Parathyroid adenoma (tissue), 2 donors: Measurements from ENCODE around the gene AZI2.
A peak's percentile ranks its signal among the peaks of the same experiment; 100 is the strongest.

Experiments
- H2AFZ ChIP-seq: fragments of 300-600 bp; sonication (generic); one replicate; pipeline ENCODE4 v1.7.0; 2017; ENCODE audit warnings: antibody characterized with exemption, mild to moderate bottlenecking
- H3K27ac ChIP-seq: fragments of 300-600 bp; sonication (generic); one replicate; pipeline ENCODE4 v1.7.0; 2017
- H3K27me3 ChIP-seq: fragments of 300-600 bp; sonication (generic); one replicate; pipeline ENCODE4 v1.7.0; 2017; ENCODE audit warnings: low read length; ENCODE audit not compliant: control insufficient read depth, insufficient read depth
- H3K36me3 ChIP-seq: fragments of 300-600 bp; sonication (generic); one replicate; pipeline ENCODE4 v1.7.0; 2017; ENCODE audit warnings: low read length; ENCODE audit not compliant: control insufficient read depth, insufficient read depth
- H3K4me1 ChIP-seq: fragments of 300-600 bp; sonication (generic); one replicate; pipeline ENCODE4 v1.7.0; 2017; ENCODE audit warnings: control low read depth
- H3K4me2 ChIP-seq: fragments of 300-600 bp; sonication (generic); one replicate; pipeline ENCODE4 v1.7.0; 2017; ENCODE audit warnings: low read length
- H3K4me3 ChIP-seq: fragments of 300-600 bp; sonication (generic); one replicate; pipeline ENCODE4 v1.7.0; 2017; ENCODE audit warnings: low read depth, low read length
- H3K79me2 ChIP-seq: fragments of 300-600 bp; sonication (generic); one replicate; pipeline ENCODE4 v1.7.0; 2017; ENCODE audit warnings: control low read depth
- H3K9ac ChIP-seq: fragments of 300-600 bp; sonication (generic); one replicate; pipeline ENCODE4 v1.7.0; 2017; ENCODE audit warnings: mild to moderate bottlenecking
- H3K9me3 ChIP-seq: fragments of 300-600 bp; sonication (generic); one replicate; pipeline ENCODE4 v1.7.0; 2017; ENCODE audit warnings: low read length; ENCODE audit not compliant: control insufficient read depth
- TF ChIP-seq, protein P1 (sequence below): fragments of 300-600 bp; sonication (generic); IDR thresholded peaks from one replicate; pipeline ENCODE4 v1.7.0; 2017; ENCODE audit warnings: antibody characterized with exemption, mild to moderate bottlenecking
- donor health status: primary hyperparathyroidism.

Gene AZI2

DNA sequence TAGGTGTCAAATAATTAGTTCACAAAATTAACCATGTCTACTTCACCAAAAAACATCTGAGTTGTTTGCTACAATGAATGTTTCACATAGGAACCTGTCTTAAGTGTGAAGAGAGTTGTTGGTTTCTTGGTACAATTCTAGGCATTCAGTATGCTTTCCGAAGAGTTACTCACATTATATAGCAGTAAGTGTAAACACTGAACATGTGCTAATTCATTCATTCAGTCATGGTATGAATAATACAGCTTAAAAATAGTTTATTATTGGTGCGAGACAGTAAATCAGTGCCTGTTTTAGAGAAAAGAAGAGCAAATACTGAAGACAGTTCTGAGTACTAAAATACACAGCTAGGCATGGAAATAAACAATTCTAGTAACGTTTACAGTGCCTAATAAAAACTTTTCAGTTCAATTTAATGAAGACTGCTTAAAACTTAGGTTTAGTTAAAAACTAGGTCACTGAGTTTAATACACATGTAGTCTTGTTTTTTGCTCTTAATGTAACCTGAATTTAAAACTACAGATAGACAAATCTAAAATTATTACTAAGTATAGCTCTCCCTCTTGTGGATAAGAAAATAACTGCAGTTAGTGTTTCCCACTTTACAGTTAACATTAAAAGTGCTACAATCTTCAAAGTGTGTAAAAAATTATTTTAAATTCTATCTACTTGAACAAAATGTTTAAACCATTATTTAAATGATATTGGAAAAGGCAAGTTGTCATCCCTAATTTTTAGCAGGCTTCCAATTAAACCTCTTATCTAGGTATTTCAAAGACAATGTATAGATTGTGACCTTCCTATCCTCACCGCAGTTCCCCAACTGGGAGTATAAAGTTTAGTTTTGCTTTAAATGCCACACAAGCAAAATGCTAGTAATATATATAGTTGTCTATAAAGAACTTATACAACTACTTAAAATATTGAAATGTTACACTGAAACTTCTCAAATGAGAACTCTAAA is 20.2 kb downstream of the AZI2 start:
- H3K36me3 ChIP-seq = no peaks in the 10 kb centered on the region
- TF ChIP-seq, protein P1, sequence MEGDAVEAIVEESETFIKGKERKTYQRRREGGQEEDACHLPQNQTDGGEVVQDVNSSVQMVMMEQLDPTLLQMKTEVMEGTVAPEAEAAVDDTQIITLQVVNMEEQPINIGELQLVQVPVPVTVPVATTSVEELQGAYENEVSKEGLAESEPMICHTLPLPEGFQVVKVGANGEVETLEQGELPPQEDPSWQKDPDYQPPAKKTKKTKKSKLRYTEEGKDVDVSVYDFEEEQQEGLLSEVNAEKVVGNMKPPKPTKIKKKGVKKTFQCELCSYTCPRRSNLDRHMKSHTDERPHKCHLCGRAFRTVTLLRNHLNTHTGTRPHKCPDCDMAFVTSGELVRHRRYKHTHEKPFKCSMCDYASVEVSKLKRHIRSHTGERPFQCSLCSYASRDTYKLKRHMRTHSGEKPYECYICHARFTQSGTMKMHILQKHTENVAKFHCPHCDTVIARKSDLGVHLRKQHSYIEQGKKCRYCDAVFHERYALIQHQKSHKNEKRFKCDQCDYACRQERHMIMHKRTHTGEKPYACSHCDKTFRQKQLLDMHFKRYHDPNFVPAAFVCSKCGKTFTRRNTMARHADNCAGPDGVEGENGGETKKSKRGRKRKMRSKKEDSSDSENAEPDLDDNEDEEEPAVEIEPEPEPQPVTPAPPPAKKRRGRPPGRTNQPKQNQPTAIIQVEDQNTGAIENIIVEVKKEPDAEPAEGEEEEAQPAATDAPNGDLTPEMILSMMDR = peak; percentile 74
- no peak overlapping the region for H2AFZ ChIP-seq
- no peaks in the 10 kb centered on the region for H3K9me3 ChIP-seq
- no peak overlapping the region for H3K9ac ChIP-seq
- no peak overlapping the region for H3K27ac ChIP-seq
- no peak overlapping the region for H3K4me3 ChIP-seq
- no peaks in the 10 kb centered on the region for H3K27me3 ChIP-seq
- H3K4me1 ChIP-seq = no peaks in the 10 kb centered on the region
- H3K4me2 ChIP-seq = no peak overlapping the region
- no peaks in the 10 kb centered on the region for H3K79me2 ChIP-seq

- Histone ChIP-seq H3K79me2 (no peaks in the 10 kb centered on the region), H3K4me2 (no peak overlapping the region), H2AFZ (no peak overlapping the region), H3K9ac (no peak overlapping the region), H3K27ac (no peak overlapping the region), H3K27me3 (no peaks in the 10 kb centered on the region), H3K4me1 (no peaks in the 10 kb centered on the region), H3K36me3 (no peaks in the 10 kb centered on the region), H3K4me3 (no peak overlapping the region), H3K9me3 (no peaks in the 10 kb centered on the region)
- TF ChIP-seq, protein P1 = no peak
Measured at GRCh38 chr3:28326458-28326926, 22.1 kb downstream of the AZI2 start.

DNA sequence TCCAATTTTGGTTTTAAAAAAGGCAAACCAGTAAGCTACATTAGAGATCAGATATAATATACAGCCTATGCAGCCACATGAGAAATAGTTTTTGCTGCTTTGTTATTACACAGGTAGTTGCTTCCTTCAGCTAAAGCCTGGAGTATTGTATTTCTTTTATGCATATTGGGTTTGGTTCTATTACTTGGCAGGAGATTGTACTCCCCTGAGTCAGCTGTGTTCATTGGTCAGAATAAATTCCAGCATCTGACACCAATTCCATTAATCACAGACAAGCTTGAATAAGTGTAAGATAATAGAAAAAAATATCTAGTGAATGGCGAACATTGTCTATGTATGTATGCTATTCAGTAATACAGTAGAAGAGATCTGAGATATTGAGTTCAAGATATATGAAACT is 26.2 kb downstream of the AZI2 start:
- H3K9me3 ChIP-seq = no peaks in the 10 kb centered on the region
- no peak overlapping the region for H3K9ac ChIP-seq
- H3K4me3 ChIP-seq = no peak overlapping the region
- TF ChIP-seq, protein P1 = no peak
- H3K4me2 ChIP-seq = no peak overlapping the region
- H3K36me3 ChIP-seq = no peaks in the 10 kb centered on the region
- H3K79me2 ChIP-seq = no peaks in the 10 kb centered on the region
- H2AFZ ChIP-seq = no peak overlapping the region
- no peaks in the 10 kb centered on the region for H3K4me1 ChIP-seq
- no peak overlapping the region for H3K27ac ChIP-seq
- H3K27me3 ChIP-seq = no peaks in the 10 kb centered on the region

DNA sequence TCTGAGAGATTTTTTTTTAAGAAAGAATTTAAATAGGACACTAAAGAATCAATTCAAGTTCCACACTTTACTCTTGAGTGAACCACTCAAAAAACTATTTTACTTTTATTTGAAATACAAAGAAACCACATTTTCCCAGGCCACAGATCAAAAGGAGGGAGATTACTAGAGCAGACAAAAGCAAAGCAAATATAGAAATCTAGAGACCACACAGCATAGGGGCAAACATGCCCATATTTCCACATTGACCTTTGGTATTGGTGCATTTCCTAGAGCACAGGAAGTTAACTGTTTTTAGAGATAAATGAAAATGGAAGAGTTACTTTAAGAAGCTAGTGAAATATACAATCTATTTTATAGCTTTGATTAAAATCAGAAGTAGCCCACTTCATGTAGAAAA is 27.6 kb downstream of the AZI2 start:
- no peak overlapping the region for H2AFZ ChIP-seq
- no peak overlapping the region for H3K4me3 ChIP-seq
- no peak overlapping the region for H3K4me2 ChIP-seq
- H3K27me3 ChIP-seq = no peaks in the 10 kb centered on the region
- H3K27ac ChIP-seq = no peak overlapping the region
- H3K9me3 ChIP-seq = no peaks in the 10 kb centered on the region
- TF ChIP-seq, protein P1 = no peak
- no peak overlapping the region for H3K9ac ChIP-seq
- no peaks in the 10 kb centered on the region for H3K79me2 ChIP-seq
- no peaks in the 10 kb centered on the region for H3K36me3 ChIP-seq
- no peaks in the 10 kb centered on the region for H3K4me1 ChIP-seq
